GM04503 (cell line): Measurements from ENCODE around the gene WWP2.
"Not testable (repeated sequence)": the region's sequence is repeated elsewhere in the genome, so short reads cannot be mapped to it uniquely, and the experiment has no call there.

Source experiments
- DNase-seq: peaks from one replicate; pipeline ENCODE4 v3.0.0-alpha.2; 2012; ENCODE audit warnings: low read depth

The WWP2 gene

GRCh38 chr16:69943241-69944036, 181.3 kb downstream of the WWP2 start:
- not testable (repeated sequence) for DNase-seq

GRCh38 chr16:69950411-69950810, 188.3 kb downstream of the WWP2 start:
- DNase-seq: not testable (repeated sequence)

- not testable (repeated sequence) for DNase-seq
Observed at GRCh38 chr16:69951017-69951671, 189.0 kb downstream of the WWP2 start, which contains the start of gene CLEC18A. Gene CLEC18A, plus strand, starts transcription at chr16:69951334. Its CDS starts 33 bp downstream, at chr16:69951367.

- DNase-seq: not testable (repeated sequence)
Observed at GRCh38 chr16:69951672-69952031, 189.5 kb downstream of the WWP2 start.

- DNase-seq: not testable (repeated sequence)
Observed at GRCh38 chr16:69952116-69952515, 190.0 kb downstream of the WWP2 start.

GRCh38 chr16:69952572-69953355, 190.6 kb downstream of the WWP2 start:
- not testable (repeated sequence) for DNase-seq

GRCh38 chr16:69954241-69954640, 192.1 kb downstream of the WWP2 start:
- DNase-seq: not testable (repeated sequence)

GRCh38 chr16:69963312-69963711, 201.2 kb downstream of the WWP2 start:
- not testable (repeated sequence) for DNase-seq

GRCh38 chr16:69964960-69965660, 203.0 kb downstream of the WWP2 start:
- DNase-seq: not testable (repeated sequence)

GRCh38 chr16:69965661-69966054, 203.5 kb downstream of the WWP2 start:
- not testable (repeated sequence) for DNase-seq

- DNase-seq: not testable (repeated sequence)
Observed at GRCh38 chr16:69967688-69968087, 205.6 kb downstream of the WWP2 start.

GRCh38 chr16:69968125-69968524, 206.0 kb downstream of the WWP2 start:
- DNase-seq: not testable (repeated sequence)

GRCh38 chr16:69969657-69970056, 207.5 kb downstream of the WWP2 start:
- not testable (repeated sequence) for DNase-seq

GRCh38 chr16:69972120-69972519, 210.0 kb downstream of the WWP2 start:
- DNase-seq: not testable (repeated sequence)

GRCh38 chr16:69972935-69973334, 210.8 kb downstream of the WWP2 start:
- not testable (repeated sequence) for DNase-seq

GRCh38 chr16:69985196-69985595, 223.1 kb downstream of the WWP2 start:
- not testable (repeated sequence) for DNase-seq
